Measurements from ENCODE around the gene KCND3.

KCND3 gene

DNA sequence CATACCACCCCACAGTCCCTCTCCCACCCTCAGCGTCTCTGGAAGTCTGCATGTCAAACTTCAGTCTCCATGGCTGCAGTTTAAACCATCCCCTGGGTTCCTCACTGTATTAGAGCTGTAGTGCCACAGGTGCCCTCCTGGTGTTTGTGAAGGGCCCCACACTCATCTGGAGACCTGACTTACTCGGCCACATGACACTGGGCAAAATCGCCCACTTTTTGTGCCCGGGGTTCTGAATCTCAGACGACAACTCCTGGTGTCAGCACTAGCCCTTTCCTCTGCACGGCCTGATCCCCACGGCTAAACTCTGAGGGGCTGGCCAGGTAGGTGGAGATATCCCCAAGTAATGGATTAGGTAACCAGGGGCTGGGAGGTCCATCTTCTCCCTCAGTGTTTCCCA lies 256.8 kb downstream of the KCND3 start:
- no peak for DNase-seq (ENCODE audit: low read depth in 1 of 2, low spot score in 1 of 2)

DNA sequence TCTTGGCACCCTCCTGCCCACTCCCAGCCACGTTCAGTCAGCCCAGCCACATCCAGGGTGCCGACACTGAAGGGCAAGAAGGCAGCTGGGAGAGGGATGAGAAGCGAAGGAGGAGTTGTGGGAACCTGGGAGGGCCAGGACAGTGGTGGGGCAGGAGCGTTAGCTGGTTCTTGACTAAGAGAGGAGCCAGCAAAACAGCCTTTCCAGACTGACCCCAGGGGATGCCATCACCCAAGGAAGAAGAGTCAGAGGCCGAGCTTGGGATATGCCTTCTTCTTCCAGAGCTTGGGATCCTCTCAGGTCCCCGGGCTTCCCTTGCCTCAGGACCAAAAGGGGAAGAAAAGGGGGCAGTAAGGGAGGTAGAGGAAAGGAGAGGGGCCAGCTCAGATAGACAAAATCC lies 257.5 kb downstream of the KCND3 start:
- no peak for DNase-seq (ENCODE audit: low read depth in 1 of 2, low spot score in 1 of 2)

DNA sequence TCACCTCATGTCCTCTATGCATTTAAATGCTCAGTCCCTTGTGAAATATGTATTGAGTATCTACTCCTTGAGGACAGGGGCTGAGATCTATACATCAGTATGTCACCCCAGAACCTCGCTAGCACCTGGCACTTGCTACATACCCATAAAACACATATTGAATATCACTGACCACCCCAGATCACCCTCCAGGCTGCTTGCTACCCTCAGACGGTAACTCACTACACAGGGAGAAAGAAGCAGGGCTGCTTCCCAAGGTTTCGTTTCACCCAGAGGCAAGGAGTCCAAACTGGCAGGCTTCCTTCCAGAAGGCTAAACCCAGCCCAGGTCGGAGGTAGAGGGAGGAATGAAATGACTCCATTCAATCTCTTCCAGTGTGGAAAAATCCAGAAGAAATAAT lies 258.8 kb downstream of the KCND3 start:
- DNase-seq (ENCODE audit: low read depth in 1 of 2, low spot score in 1 of 2) = no peak

DNA sequence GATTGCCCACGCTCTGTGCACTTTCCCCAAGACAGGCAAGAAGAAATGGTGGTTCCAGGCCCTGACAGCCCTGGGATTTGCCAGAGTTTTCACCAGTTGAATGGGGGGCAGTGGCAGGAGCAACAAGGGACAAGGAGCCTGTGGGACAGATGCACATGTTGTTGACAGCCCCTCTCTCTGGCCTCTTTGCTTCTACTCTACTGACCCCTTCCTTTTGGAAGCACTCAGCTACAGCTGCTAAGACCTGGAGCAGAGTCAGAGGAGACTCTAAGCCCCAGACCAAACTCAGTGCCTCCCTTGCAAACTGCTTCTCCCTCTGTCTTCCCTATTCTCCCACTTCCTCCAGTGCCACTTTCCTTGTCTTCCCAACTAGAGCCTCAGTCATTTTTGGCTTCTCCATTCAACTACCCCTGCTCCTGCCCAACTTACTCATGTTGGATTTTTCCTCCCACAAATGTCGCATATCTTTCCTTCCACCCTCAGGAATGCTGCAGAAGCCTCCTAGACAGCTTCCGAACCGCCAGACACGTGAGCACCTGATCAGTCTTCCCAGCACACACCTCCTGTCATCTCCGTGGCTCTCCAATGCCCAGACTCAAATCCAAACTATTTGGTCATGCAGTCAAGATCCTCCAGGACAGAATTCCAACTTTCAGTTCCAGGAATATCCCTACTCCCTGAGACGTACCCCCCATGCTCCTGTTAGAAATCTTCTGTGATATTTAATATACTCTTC lies 259.4 kb downstream of the KCND3 start:
- no peak for DNase-seq (ENCODE audit: low read depth in 1 of 2, low spot score in 1 of 2)

DNA sequence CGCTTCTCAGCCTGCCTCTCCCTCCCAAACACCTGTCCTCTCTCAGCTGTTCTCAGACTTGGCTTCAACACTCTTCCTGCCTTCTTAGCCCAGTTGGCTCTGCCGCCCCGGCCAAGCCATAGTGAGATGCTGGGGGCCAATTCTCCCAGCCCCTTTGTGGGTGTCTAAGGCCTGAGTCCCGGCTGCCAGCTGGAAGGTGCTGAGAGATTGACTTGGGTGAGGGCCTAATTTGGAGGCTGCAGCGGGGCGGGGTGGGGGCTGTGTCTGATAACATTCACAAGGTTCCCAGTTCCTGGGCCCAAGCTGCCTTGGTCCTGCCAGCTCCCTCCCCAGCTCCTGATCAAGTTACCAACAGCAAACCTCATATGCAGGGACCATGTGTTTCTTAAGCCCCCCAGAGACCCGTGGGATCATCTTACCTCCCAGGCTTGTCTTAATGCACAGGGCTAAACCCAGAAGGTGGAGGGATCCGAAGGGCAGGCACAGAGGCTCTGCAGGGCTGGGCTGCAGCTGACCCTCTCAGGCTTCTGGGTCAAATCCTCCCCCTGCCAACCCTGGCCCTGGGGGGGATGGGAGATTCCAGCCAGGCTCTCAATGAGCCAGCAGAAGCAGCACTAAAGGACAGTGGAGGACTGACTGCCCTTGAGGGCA lies 260.1 kb downstream of the KCND3 start:
- DNase-seq (ENCODE audit: low read depth in 1 of 2, low spot score in 1 of 2) = no peak

DNA sequence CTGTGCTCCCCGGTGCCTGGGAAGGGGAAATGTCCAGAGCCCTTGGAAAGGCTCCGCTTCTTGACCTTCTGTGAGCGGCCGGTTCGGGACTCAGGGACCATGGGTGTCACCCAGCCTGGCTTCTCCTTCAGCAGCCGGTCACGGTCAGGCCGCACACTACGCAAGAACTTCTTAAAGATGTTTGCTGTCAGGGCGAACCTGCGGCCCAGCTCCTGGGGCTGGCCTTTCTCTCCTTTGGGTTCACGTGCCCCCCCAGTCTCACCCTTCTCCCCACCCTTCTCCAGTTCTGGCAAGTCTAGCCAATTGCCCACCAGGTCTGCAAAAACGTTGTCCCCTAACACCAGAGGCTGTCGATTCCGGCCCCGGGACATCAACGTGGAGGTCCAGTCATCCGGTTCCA lies 262.4 kb downstream of the KCND3 start:
- no peak for DNase-seq (ENCODE audit: low read depth in 1 of 2, low spot score in 1 of 2)

DNA sequence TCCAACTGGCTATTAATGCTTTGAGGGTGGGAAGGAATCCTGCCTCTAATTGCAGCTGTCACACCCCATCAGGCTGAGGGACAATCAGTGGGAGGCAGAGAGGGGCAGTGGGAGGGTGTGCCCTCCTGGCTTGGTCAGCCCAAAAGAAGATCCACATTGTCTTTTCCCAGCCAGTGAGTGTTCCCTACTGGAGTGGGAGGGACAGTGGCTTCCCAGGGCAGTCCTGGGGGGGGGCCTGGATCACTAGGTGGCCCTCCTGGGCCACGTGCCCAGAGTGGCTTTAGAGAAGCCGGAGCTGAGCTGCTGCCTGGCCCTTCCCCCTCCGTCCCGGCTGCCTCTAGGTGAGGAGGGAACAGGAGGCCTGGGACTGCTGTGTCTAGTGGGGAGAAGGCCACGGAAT lies 264.3 kb downstream of the KCND3 start:
- DNase-seq (ENCODE audit: low read depth in 1 of 2, low spot score in 1 of 2) = no peak

DNA sequence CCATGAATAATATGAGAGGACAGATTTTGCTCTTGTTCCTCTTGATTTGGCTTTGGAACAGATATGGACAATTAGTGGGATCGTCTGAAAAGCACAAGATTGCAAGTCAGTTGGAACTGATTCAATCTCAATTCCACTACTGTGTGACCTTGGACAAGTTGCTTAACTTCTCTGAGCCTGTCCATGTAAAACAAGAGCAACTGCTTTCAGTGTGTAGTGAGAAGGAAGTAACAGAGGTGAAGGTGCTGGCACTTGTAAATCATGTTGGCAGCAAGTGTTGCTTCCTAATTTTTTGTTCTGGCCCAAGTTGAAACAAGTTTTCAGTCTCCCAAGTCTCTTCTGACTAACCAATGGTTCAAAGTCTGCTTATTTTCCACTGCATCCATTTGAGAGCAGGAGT lies 265.6 kb downstream of the KCND3 start:
- no peak for DNase-seq (ENCODE audit: low read depth in 1 of 2, low spot score in 1 of 2)

DNA sequence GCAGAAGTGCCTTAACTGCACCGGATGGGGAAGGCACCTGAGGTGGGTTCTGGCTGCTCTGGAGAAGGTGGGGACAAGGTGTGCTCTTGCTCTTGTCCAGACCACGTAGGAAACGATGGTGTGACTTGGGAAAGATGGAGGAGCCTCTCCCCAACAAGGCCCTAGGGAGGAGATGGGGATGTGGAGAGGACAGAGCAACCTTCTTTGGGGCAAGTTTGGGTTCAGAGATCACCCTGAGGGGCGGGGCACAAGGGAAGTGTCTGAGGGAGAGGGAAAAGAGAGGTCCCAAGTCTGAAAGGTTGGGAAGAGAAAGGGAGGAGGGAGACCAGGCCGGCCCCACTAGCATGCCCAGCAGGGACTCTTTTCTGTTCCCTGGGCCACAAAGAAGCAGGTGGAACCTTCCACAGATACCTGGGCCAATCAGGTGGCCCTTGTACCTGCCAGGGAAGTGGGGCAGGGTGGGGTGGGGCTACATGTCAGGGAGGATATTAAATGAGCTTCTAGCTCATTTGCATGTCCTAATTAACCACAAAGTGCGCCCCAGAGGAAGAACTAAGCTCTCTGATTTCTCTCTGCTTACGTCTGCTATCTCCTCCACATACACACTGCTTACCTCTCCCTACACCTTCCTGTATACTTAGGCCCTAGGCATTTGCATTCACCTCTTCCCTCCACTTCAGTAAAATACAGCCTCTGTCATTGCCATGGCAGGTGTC lies 266.2 kb downstream of the KCND3 start:
- DNase-seq (ENCODE audit: low read depth in 1 of 2, low spot score in 1 of 2) = no peak

DNA sequence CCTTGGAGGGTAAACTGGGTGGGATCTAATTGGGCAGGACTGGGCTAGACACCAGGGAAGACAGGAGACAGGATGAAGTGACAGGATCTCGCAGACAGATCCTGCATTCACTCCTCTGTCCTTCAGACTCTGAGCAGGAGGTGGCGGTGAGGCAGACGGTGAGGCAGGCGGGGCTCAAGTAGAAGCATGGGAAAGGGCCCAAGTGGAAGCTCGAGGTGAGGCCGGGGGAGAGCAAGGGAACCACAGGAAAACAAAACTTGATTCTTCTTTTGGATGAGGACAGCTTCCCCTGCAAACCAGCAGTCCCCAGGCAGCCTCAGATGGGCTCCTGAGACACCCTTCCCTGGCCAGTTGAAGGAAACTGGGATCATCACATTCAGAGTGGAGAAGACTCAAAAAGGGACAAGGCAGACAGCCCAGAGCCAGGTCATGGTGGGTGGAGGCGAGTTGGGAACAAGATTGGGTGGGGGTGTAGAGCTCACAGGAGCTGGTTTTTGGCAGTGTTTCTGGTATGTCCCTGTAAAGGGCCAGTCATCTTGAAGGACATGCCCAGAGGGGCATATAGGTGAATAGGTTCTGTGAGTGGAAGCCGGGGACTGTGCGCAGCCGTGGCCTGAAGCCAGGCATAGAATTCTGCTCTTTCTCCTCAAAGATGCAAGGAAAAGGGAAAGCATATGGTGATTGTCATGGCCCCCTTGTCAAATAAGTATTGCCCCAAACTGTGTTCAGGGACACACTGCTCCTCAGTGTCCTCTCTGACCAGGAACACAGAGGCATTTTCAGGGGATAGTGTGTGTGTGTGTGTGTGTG lies 268.3 kb downstream of the KCND3 start:
- DNase-seq (ENCODE audit: low read depth in 1 of 2, low spot score in 1 of 2) = no peak
